Brain pericyte (primary cell): Measurements from ENCODE around the gene CPAMD8.
"Not testable (repeated sequence)": the region's sequence is repeated elsewhere in the genome, so short reads cannot be mapped to it uniquely, and the experiment has no call there.

Experiments used
- DNase-seq: peaks from one replicate; pipeline ENCODE4 v3.0.0-alpha.2; 2012; ENCODE audit warnings: low read depth, low spot score

Gene CPAMD8

GRCh38 chr19:17001603-17002183, 24.9 kb downstream of the CPAMD8 start:
- no peak for DNase-seq

DNA sequence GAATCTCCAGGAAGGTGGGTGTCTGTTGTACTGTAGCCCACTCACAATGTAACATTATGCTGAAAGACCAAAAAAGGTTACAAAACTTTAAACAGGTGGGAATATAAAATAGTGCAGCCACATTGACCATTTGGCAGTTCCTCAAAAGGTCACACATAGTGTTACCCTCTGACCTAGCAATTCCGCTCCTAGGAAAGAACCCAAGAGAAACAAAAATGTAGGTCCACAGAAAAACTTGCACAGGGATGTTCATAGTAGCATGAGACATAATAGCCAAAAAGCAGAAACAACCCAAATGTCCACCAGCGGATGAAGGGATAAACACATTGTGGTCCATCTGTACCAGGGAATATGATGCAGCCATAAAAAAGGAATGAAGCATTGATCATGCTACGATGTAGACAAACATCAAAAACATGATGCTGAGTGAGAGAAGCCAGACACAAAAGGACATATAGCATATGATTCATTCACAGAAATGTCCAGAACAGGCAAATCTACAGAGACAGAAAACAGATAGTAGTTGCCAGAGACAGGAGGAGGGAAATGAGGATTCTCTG, 27.9 kb downstream of the CPAMD8 start:
- DNase-seq: no peak

- not testable (repeated sequence) for DNase-seq
Measured at GRCh38 chr19:16996838-16997490, 29.6 kb downstream of the CPAMD8 start.

GRCh38 chr19:16988661-16989060, 37.9 kb downstream of the CPAMD8 start:
- no peak for DNase-seq

- DNase-seq: no peak
Measured at GRCh38 chr19:16985403-16985802, 41.2 kb downstream of the CPAMD8 start.

GRCh38 chr19:16982586-16982985, 44.0 kb downstream of the CPAMD8 start:
- DNase-seq: not testable (repeated sequence)

DNA sequence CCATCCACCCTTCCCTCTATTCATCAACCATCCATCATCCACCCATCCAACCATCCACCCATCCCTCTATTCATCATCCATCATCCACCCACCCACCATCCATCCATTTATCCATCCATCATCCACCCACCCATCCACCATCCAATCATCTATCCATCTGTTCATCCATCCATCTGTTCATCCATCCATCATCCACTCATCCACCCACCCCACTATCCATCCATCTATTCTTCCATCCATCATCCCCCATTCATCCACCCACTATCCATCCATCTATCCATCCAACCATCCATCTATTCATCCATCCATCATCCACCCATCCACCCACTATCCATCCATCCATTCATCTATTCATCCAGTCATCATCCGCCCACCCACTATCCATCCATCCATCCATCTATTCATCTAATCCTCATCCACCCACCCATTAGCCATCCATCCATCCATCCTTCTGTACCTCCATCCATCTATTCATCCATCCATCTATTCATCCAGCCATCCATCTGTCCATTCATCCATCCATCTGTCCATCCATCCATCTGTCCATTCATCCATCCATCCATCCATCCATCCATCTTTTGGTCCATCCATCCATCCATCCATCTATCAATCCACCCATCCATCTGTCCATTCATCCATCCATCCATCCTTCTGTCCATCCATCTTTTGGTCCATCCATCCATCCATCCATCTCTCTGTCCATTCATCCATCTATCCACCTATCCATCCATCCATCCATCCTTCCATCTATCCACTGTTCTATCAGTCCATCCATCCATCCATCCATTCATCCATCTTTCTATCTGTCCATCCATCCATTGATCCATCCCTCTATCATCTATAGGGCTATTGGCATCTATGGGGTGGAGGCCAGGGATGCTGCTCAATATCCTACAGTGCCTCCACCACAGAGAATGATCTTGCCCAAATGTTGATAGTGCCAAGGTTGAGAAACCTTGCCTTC, 47.5 kb downstream of the CPAMD8 start:
- DNase-seq: no peak

GRCh38 chr19:16978156-16978555, 48.5 kb downstream of the CPAMD8 start:
- no peak for DNase-seq

- DNase-seq: no peak
Measured at GRCh38 chr19:16977306-16977705, 49.3 kb downstream of the CPAMD8 start.

GRCh38 chr19:16976446-16976845, 50.2 kb downstream of the CPAMD8 start:
- no peak for DNase-seq

GRCh38 chr19:16970821-16971220, 55.8 kb downstream of the CPAMD8 start:
- DNase-seq: no peak

DNA sequence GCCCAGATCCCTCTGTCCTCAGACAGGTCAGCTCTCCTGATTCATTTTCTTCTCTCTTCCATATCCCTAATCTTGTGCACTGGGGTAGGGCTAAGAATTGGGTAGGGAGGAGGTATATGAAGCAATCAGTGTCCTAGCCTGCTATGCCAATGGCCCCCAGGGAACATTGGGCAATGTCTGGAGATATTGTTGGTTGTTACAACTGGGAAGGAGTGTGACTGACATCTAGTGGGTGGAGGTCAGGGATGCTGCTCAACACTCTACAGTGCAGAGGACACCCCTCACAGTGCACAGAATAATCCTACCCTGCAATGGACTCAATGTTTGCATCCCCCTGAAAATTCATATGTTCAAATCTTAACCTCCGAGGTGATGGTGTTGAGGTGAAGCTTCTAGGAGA, 57.5 kb downstream of the CPAMD8 start:
- DNase-seq: no peak

DNA sequence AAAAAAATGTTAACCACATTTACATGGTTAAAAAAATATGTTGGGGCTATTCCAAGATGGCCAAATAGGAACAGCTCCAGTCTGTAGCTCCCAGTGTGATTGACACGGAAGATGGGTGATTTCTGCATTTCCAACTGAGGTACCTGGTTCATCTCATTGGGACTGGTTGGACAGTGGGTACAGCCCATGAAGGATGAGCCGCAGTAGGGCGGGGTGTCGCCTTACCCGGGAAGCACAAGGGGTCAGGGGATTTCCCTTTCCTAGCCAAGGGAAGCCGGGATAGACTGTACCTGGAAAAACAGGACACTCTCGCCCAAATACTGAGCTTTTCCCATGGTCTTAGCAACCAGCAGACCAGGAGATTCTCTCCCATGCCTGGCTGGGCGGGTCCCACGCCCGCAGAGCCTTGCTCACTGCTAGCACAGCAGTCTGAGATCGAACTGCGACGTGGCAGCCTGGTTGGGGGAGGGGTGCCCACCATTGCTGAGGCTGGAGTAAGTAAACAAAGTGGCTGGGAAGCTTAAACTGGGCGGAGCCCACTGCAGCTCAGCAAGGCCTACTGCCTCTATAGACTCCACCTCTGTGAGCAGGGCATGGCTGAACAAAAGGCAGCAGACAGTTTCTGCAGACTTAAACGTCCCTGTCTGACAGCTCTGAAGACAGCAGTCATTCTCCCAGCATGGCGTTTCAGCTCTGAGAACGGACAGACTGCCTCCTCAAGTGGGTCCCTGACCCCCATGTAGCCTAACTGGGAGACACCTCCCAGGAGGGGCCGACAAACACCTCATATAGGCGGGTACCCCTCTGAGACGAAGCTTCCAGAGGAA, 65.4 kb downstream of the CPAMD8 start:
- not testable (repeated sequence) for DNase-seq

- not testable (repeated sequence) for DNase-seq
Measured at GRCh38 chr19:16958277-16958676, 68.3 kb downstream of the CPAMD8 start.

DNA sequence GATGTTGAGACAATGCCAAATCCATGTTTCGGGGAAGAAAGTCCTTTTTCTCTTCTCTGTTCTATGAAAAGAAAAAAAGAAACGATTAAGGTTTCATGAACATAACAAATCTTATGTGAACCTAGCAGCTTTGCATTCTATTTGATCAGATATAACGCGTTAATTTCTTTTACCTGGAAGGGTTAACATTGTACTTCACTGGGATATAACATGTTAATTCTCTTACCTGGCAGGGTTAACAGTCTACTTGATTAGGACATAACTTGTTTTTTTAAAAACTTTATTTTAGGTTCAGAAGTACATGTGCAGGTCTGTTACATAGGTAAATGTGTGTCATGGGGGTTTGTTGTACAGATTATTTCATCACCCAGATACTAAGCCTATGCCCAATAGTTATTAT, 68.8 kb downstream of the CPAMD8 start:
- DNase-seq: no peak

GRCh38 chr19:16957151-16957701, 69.4 kb downstream of the CPAMD8 start:
- DNase-seq: no peak

- DNase-seq: no peak
Measured at GRCh38 chr19:16955161-16955560, 71.4 kb downstream of the CPAMD8 start.

DNA sequence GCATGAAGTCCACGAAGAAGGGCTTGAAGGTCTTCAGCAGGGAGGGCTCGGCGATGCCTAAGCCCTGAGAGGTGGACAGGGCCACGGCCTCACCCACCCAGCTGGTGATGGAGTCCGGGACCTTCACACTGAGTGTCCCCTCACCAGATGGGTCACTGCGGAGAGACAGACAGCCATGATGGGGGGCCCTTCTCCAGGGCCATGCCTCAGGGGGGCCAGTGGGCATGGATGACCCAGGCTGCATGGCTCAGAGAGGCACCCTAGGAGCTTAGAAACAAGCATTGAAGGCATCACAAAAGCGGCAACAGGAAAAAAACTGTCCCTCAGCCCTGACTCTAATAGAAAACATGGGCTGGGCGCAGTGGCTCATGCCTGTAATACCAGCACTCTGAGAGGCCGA, 74.6 kb downstream of the CPAMD8 start:
- DNase-seq: no peak

GRCh38 chr19:16951529-16951928, 75.1 kb downstream of the CPAMD8 start:
- DNase-seq: no peak

DNA sequence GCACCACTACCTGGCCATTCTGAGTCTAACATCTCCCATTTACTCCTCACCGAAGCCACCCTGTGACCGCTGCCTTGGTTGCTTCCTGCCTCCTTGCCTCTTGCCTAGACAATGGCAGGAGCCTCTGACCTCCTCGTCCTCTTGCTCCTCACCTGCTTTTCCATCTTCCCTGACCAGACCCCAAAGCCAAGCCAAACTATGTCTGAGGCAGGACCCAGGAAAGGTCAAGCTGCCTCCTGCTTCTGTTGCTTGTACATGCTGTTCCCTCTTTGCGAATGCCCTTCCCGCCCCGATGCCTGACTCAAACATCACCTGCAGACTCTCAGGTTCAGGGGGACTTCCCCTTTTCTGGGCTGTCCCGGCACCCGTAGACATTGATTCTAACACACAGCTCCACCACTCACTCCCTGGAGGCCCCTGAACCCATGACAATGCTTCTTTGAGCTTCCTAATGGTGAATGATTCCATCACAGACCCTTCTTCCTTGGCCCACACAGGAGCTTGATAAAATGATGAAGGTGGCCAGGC, 77.0 kb downstream of the CPAMD8 start:
- DNase-seq: no peak
